Fibroblast of pulmonary artery (primary cell): ENCODE data around the gene GANAB.

Source experiments
- DNase-seq: peaks from one replicate; pipeline ENCODE4 v3.0.0-alpha.2; 2010; ENCODE audit warnings: low read depth
- H3K4me3 ChIP-seq: replicated peaks from 2 replicates; pipeline ENCODE4 v1.5.1; 2011; ENCODE audit warnings: low read depth, mild to moderate bottlenecking, control low read depth, low read length, moderate library complexity
- TF ChIP-seq, protein P1 (sequence below): IDR thresholded peaks from 2 replicates; pipeline ENCODE4 v1.5.1; 2011; ENCODE audit warnings: mild to moderate bottlenecking, control low read depth, low read length, inconsistent platforms; ENCODE audit errors: missing control alignments

GANAB gene

GRCh38 chr11:62682518-62682917 is 36.1 kb upstream of the GANAB start:
- DNase-seq = no peak
- TF ChIP-seq, protein P1, sequence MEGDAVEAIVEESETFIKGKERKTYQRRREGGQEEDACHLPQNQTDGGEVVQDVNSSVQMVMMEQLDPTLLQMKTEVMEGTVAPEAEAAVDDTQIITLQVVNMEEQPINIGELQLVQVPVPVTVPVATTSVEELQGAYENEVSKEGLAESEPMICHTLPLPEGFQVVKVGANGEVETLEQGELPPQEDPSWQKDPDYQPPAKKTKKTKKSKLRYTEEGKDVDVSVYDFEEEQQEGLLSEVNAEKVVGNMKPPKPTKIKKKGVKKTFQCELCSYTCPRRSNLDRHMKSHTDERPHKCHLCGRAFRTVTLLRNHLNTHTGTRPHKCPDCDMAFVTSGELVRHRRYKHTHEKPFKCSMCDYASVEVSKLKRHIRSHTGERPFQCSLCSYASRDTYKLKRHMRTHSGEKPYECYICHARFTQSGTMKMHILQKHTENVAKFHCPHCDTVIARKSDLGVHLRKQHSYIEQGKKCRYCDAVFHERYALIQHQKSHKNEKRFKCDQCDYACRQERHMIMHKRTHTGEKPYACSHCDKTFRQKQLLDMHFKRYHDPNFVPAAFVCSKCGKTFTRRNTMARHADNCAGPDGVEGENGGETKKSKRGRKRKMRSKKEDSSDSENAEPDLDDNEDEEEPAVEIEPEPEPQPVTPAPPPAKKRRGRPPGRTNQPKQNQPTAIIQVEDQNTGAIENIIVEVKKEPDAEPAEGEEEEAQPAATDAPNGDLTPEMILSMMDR = no peak
- H3K4me3 ChIP-seq = no peak overlapping the region

GRCh38 chr11:62680825-62681240 is 34.4 kb upstream of the GANAB start:
- TF ChIP-seq, protein P1 = peak; percentile 67
- H3K4me3 ChIP-seq = no peak overlapping the region
- peak; percentile 88 for DNase-seq

DNA sequence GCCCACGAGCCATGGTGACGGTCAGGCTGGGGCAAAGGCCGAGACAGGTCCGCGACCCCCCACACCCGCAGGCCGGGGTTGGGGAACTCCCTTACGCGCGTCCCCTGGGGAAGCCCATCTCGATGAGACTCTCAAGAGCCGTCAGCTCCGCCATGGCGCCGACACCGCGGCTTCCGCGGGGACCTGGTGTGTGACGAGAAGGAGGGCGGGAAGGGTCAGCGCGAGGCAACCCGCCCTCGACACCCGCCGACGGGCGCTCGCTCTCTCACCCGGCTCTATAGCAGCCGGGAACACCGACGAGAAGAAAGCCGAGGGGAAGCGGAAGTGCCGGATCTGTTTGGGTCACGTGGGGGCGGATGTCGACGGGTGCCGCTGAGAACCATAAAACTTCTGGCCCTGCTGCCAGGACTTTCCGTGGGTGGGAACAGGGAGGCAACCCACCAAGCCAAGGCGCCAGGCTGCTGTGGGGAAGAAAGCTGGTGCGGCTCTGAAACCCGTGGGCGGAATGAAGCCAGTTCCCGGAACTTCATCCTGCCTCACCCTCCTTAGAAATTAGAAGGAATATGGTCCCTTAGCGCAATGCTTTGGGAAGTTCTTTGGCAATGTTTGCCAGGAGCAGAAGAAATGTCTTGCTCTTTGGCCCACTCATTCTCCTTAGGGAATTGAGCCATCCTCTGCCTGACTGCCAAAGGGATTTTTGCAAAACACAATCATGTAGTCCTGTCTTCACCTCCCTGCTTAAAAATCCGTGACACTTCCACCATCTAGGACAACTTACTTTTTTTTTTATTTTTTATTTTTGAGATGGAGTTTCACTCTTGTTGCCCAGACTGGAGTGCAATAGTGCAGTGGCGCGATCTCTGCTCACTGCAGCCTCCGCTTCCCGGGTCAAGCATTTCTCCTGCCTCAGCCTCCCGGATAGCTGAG is 32.6 kb upstream of the GANAB start, which contains the start of gene UBXN1:
UBXN1 (minus strand) TSS at position 304 of the 927 bp plus-strand sequence; CDS start at position 154, 150 bp downstream.
- DNase-seq = peak; percentile 92
- TF ChIP-seq, protein P1 = no peak
- peak within 1 kb of the TSS; percentile 95 for H3K4me3 ChIP-seq

- peak overlapping the region; percentile 95 for H3K4me3 ChIP-seq
- TF ChIP-seq, protein P1 = no peak
- no peak for DNase-seq
These were observed 32.0 kb upstream of the GANAB start for GRCh38 chr11:62678433-62678769.

GRCh38 chr11:62677714-62678113 is 31.3 kb upstream of the GANAB start:
- DNase-seq = no peak
- TF ChIP-seq, protein P1 = no peak

GRCh38 chr11:62677156-62677555 is 30.7 kb upstream of the GANAB start:
- H3K4me3 ChIP-seq = no peak overlapping the region
- DNase-seq = no peak
- TF ChIP-seq, protein P1 = no peak

More at GRCh38 chr11:62677714-62678113, 31.3 kb upstream of the GANAB start:
- peak overlapping the region; percentile 95 for H3K4me3 ChIP-seq
